H54 (cell line): ENCODE results near the gene CLIC4.

Source experiments
- DNase-seq: peaks from one replicate; pipeline ENCODE4 v3.0.0; 2011; ENCODE audit warnings: low spot score, mixed read lengths; ENCODE audit not compliant: insufficient read length
- FAIRE-seq: peaks from 3 replicates; lab custom pipeline; 2011; peaks lifted over from hg19 to GRCh38; lab: Jason Lieb, UNC
- POLR2A ChIP-seq: IDR thresholded peaks from 2 replicates; pipeline ENCODE4 v1.6.1; 2011; ENCODE audit warnings: low read depth, mild to moderate bottlenecking, low read length

CLIC4 gene

GRCh38 chr1:24893431-24893830 is 148.2 kb downstream of the CLIC4 start:
- DNase-seq (no peak), FAIRE-seq (no peak)
- TF ChIP-seq POLR2A: no peak
